Panc1 (cell line): ENCODE results near the gene PLPP4.

Experiments used
- POLR2AphosphoS5 ChIP-seq: IDR thresholded peaks from 2 replicates; pipeline ENCODE4 v1.6.1; 2012; ENCODE audit warnings: mild to moderate bottlenecking, low read depth, low read length, moderate library complexity
- TCF7L2 ChIP-seq: IDR thresholded peaks from 2 replicates; pipeline ENCODE4 v1.6.1; 2011; ENCODE audit warnings: mild to moderate bottlenecking, low read depth, low read length, inconsistent platforms
- TF ChIP-seq, protein P1 (sequence below): fragments of 450-650 bp; IDR thresholded peaks from 2 replicates; pipeline ENCODE4 v1.5.1; 2017; ENCODE audit warnings: mild to moderate bottlenecking

DNA sequence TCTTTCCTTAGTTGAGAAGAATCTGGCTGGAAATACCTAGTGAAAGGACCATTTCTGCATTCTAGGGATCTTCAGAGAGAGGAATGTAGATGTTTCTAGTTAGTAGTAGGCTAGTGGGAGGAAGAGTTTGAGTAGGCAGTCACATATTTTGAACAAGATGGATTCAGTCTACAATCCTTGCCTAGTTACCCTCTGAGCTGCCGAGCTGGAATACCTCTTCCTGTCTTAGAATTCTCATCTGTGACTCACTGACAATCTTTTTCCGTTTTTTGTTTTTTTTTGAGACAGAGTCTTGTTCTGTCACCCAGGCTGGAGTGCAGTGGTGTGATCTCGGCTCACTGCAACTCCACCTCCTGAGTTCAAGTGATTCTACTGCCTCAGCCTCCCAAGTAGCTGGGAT lies 30.7 kb upstream of the PLPP4 start:
- TF ChIP-seq, protein P1, sequence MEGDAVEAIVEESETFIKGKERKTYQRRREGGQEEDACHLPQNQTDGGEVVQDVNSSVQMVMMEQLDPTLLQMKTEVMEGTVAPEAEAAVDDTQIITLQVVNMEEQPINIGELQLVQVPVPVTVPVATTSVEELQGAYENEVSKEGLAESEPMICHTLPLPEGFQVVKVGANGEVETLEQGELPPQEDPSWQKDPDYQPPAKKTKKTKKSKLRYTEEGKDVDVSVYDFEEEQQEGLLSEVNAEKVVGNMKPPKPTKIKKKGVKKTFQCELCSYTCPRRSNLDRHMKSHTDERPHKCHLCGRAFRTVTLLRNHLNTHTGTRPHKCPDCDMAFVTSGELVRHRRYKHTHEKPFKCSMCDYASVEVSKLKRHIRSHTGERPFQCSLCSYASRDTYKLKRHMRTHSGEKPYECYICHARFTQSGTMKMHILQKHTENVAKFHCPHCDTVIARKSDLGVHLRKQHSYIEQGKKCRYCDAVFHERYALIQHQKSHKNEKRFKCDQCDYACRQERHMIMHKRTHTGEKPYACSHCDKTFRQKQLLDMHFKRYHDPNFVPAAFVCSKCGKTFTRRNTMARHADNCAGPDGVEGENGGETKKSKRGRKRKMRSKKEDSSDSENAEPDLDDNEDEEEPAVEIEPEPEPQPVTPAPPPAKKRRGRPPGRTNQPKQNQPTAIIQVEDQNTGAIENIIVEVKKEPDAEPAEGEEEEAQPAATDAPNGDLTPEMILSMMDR, result no peak
- TF ChIP-seq TCF7L2 (no peak), POLR2AphosphoS5 (no peak)
